Gastroesophageal sphincter (tissue), 3 donors: ENCODE measurements around the gene DOCK4.

Source experiments
- POLR2A ChIP-seq, 2 donors: fragments of 450-650 bp; IDR thresholded peaks; one replicate each; pipeline ENCODE4 v1.6.1; 2017; ENCODE audit warnings: antibody characterized with exemption in 2 of 2, mild to moderate bottlenecking in 2 of 2, moderate library complexity in 1 of 2
- POLR2AphosphoS5 ChIP-seq: sonication (generic); formaldehyde crosslinking; IDR thresholded peaks from one replicate; pipeline ENCODE4 v1.6.1; 2017; ENCODE audit warnings: antibody characterized with exemption
- TF ChIP-seq, protein P1 (sequence below), 4 experiments: fragments of 200-600 bp in 2 of 4; fragments of 450-650 bp in 2 of 4; sonication (generic) in 1 of 4; IDR thresholded peaks; one replicate each; pipeline ENCODE4 v1.5.1; 2017 to 2019; ENCODE audit warnings: antibody characterized with exemption in 4 of 4, mild to moderate bottlenecking in 2 of 4, moderate library complexity in 2 of 4

DNA sequence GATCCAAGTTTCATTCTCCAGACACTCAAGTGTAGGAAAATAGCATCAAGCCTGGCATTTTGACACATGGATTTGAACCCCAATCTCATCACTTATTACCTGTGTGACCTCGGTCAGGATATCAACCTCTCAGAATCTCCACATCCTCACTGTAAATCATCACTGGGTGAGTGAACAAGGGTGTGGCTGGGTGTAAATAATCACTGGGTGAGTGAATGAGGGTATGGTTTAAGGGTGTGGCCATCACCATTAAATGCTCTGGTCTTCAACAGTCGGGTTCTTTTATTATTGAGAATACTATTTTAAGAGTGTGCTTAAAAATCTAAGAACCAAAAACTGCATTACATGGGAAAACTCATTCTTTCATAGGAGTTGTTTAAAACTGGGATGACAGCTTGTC lies 200.1 kb downstream of the DOCK4 start:
- TF ChIP-seq POLR2A (IDR thresholded peaks at IDR 0.05) (no peak), POLR2AphosphoS5 (no peak)
- TF ChIP-seq, protein P1, sequence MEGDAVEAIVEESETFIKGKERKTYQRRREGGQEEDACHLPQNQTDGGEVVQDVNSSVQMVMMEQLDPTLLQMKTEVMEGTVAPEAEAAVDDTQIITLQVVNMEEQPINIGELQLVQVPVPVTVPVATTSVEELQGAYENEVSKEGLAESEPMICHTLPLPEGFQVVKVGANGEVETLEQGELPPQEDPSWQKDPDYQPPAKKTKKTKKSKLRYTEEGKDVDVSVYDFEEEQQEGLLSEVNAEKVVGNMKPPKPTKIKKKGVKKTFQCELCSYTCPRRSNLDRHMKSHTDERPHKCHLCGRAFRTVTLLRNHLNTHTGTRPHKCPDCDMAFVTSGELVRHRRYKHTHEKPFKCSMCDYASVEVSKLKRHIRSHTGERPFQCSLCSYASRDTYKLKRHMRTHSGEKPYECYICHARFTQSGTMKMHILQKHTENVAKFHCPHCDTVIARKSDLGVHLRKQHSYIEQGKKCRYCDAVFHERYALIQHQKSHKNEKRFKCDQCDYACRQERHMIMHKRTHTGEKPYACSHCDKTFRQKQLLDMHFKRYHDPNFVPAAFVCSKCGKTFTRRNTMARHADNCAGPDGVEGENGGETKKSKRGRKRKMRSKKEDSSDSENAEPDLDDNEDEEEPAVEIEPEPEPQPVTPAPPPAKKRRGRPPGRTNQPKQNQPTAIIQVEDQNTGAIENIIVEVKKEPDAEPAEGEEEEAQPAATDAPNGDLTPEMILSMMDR (IDR thresholded peaks at IDR 0.05): no peak
